Glomerular visceral epithelial cell (primary cell): ENCODE results near the gene EXT2.

ENCODE experiments used
- DNase-seq: peaks from one replicate; pipeline ENCODE4 v3.0.0-alpha.2; 2016; ENCODE audit errors: extremely low spot score

The EXT2 gene

GRCh38 chr11:44133335-44133946 lies 38.0 kb downstream of the EXT2 start:
- peak; percentile 35 for DNase-seq

GRCh38 chr11:44134625-44135024 lies 39.1 kb downstream of the EXT2 start:
- no peak for DNase-seq

- DNase-seq: no peak
Observed at GRCh38 chr11:44136176-44136945, 40.9 kb downstream of the EXT2 start.

- no peak for DNase-seq
Observed at GRCh38 chr11:44137057-44137456, 41.6 kb downstream of the EXT2 start.

GRCh38 chr11:44138286-44138685 lies 42.8 kb downstream of the EXT2 start:
- DNase-seq: no peak

GRCh38 chr11:44138980-44139379 lies 43.5 kb downstream of the EXT2 start:
- no peak for DNase-seq

GRCh38 chr11:44139565-44140330 lies 44.3 kb downstream of the EXT2 start:
- DNase-seq: no peak

GRCh38 chr11:44140372-44140771 lies 44.9 kb downstream of the EXT2 start:
- no peak for DNase-seq

- DNase-seq: no peak
Observed at GRCh38 chr11:44140805-44141204, 45.3 kb downstream of the EXT2 start.

- DNase-seq: no peak
Observed at GRCh38 chr11:44143987-44144909, 48.8 kb downstream of the EXT2 start.

GRCh38 chr11:44145011-44145775 lies 49.7 kb downstream of the EXT2 start:
- no peak for DNase-seq

GRCh38 chr11:44146931-44147330 lies 51.5 kb downstream of the EXT2 start:
- no peak for DNase-seq

GRCh38 chr11:44147751-44148150 lies 52.3 kb downstream of the EXT2 start:
- no peak for DNase-seq

- no peak for DNase-seq
Observed at GRCh38 chr11:44149651-44150050, 54.2 kb downstream of the EXT2 start.

GRCh38 chr11:44150401-44150800 lies 54.9 kb downstream of the EXT2 start:
- no peak for DNase-seq

GRCh38 chr11:44157019-44157418 lies 61.5 kb downstream of the EXT2 start:
- DNase-seq: no peak

- no peak for DNase-seq
Observed at GRCh38 chr11:44158384-44158783, 62.9 kb downstream of the EXT2 start.

GRCh38 chr11:44159848-44160721 lies 64.6 kb downstream of the EXT2 start:
- DNase-seq: no peak

GRCh38 chr11:44162004-44162403 lies 66.5 kb downstream of the EXT2 start:
- no peak for DNase-seq

GRCh38 chr11:44162662-44163061 lies 67.2 kb downstream of the EXT2 start:
- DNase-seq: no peak
